Loucy (cell line): ENCODE measurements around the gene ECM2.

Experiments
- H2AFZ ChIP-seq: fragments of 200-600 bp; sonication (generic); 2 replicates; pipeline ENCODE4 v1.6.0; 2016; ENCODE audit warnings: antibody characterized with exemption, mild to moderate bottlenecking, low read length, moderate library complexity
- H3F3A ChIP-seq: fragments of 200-600 bp; 2 replicates; pipeline ENCODE4 v1.6.0; 2016; ENCODE audit warnings: antibody characterized with exemption, low read depth, mild to moderate bottlenecking
- H3K27me3 ChIP-seq: fragments of 200-600 bp; sonication (generic); 2 replicates; pipeline ENCODE4 v1.6.1; 2014; ENCODE audit warnings: low read length, mild to moderate bottlenecking; ENCODE audit not compliant: insufficient read depth, poor library complexity, severe bottlenecking
- H3K36me3 ChIP-seq: fragments of 200-600 bp; sonication (generic); 2 replicates; pipeline ENCODE4 v1.6.1; 2016; ENCODE audit warnings: low read length; ENCODE audit not compliant: insufficient read depth
- H3K4me1 ChIP-seq: fragments of 200-600 bp; sonication (generic); 2 replicates; pipeline ENCODE4 v1.5.1; 2014; ENCODE audit warnings: low read length, mild to moderate bottlenecking; ENCODE audit not compliant: insufficient read depth, poor library complexity, severe bottlenecking
- H3K4me2 ChIP-seq: fragments of 200-600 bp; sonication (generic); 2 replicates; pipeline ENCODE4 v1.6.0; 2014; ENCODE audit warnings: antibody characterized with exemption, low read length, low read depth, mild to moderate bottlenecking; ENCODE audit not compliant: poor library complexity, severe bottlenecking
- H3K4me3 ChIP-seq: fragments of 200-600 bp; sonication (generic); 2 replicates; pipeline ENCODE4 v1.5.1; 2014; ENCODE audit warnings: low read length, mild to moderate bottlenecking, mixed read lengths; ENCODE audit not compliant: poor library complexity, severe bottlenecking
- H3K79me2 ChIP-seq: fragments of 200-600 bp; sonication (generic); 2 replicates; pipeline ENCODE4 v1.6.1; 2014; ENCODE audit warnings: low read length; ENCODE audit not compliant: insufficient read depth
- H3K9ac ChIP-seq: fragments of 200-600 bp; sonication (generic); 2 replicates; pipeline ENCODE4 v1.6.0; 2014; ENCODE audit warnings: mild to moderate bottlenecking, low read depth, low read length, moderate library complexity; ENCODE audit not compliant: poor library complexity, severe bottlenecking
- H3K9me2 ChIP-seq: fragments of 200-600 bp; sonication (generic); replicated peaks from 2 replicates; pipeline ENCODE4 v1.6.1; 2016; ENCODE audit warnings: low read depth, low read length, mixed read lengths
- H3K9me3 ChIP-seq: fragments of 200-600 bp; sonication (generic); 2 replicates; pipeline ENCODE4 v1.6.1; 2014; ENCODE audit warnings: mild to moderate bottlenecking, antibody characterized with exemption, low read length, low read depth; ENCODE audit not compliant: insufficient read depth
- H4K20me1 ChIP-seq: fragments of 200-600 bp; sonication (generic); 2 replicates; pipeline ENCODE4 v1.6.0; 2014; ENCODE audit warnings: antibody characterized with exemption, low read length, mild to moderate bottlenecking; ENCODE audit not compliant: insufficient read depth, poor library complexity, severe bottlenecking
- EZH2phosphoT487 ChIP-seq: fragments of 200-600 bp; IDR thresholded peaks from 2 replicates; pipeline ENCODE4 v1.6.1; 2018; ENCODE audit warnings: antibody characterized with exemption, mild to moderate bottlenecking, moderate library complexity, borderline replicate concordance
- TF ChIP-seq, protein P1 (sequence below): fragments of 200-600 bp; sonication (generic); conservative IDR thresholded peaks from 2 replicates; pipeline ENCODE4 v1.5.1; 2014; ENCODE audit warnings: mild to moderate bottlenecking, antibody characterized with exemption, low read length

The ECM2 gene

DNA sequence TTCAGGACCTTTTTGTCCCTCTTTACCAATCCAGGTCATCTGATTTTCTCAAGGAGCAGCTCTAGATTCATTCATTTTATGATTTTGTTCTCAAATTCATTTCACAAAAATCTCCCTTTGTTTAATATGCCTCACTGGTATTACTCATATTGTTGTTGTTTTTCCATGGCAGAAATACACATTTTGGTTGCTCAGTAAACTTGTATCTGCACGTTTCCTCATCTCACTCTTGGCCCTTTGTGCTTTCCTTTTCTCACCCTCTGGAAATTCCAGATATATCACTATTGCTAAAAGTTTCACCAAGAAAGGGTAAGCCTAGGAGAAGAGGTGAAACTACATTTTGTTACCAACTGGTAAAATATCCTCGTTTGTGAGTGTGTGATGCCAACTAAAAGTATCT, 68.3 kb downstream of the ECM2 start:
- no peaks in the 10 kb centered on the region for H3K4me1 ChIP-seq
- H3K9me3 ChIP-seq = no peaks in the 10 kb centered on the region
- TF ChIP-seq, protein P1, sequence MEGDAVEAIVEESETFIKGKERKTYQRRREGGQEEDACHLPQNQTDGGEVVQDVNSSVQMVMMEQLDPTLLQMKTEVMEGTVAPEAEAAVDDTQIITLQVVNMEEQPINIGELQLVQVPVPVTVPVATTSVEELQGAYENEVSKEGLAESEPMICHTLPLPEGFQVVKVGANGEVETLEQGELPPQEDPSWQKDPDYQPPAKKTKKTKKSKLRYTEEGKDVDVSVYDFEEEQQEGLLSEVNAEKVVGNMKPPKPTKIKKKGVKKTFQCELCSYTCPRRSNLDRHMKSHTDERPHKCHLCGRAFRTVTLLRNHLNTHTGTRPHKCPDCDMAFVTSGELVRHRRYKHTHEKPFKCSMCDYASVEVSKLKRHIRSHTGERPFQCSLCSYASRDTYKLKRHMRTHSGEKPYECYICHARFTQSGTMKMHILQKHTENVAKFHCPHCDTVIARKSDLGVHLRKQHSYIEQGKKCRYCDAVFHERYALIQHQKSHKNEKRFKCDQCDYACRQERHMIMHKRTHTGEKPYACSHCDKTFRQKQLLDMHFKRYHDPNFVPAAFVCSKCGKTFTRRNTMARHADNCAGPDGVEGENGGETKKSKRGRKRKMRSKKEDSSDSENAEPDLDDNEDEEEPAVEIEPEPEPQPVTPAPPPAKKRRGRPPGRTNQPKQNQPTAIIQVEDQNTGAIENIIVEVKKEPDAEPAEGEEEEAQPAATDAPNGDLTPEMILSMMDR = no peak
- TF ChIP-seq EZH2phosphoT487 = no peak
- H3K27me3 ChIP-seq = no peaks in the 10 kb centered on the region
- H4K20me1 ChIP-seq = no peaks in the 10 kb centered on the region
- no peaks in the 10 kb centered on the region for H3K36me3 ChIP-seq
- H3F3A ChIP-seq = no peaks in the 10 kb centered on the region
- no peak overlapping the region for H3K4me2 ChIP-seq
- no peaks in the 10 kb centered on the region for H3K9me2 ChIP-seq
- no peak overlapping the region for H3K9ac ChIP-seq
- H2AFZ ChIP-seq = no peak overlapping the region
- no peaks in the 10 kb centered on the region for H3K79me2 ChIP-seq
- H3K4me3 ChIP-seq = no peak overlapping the region

DNA sequence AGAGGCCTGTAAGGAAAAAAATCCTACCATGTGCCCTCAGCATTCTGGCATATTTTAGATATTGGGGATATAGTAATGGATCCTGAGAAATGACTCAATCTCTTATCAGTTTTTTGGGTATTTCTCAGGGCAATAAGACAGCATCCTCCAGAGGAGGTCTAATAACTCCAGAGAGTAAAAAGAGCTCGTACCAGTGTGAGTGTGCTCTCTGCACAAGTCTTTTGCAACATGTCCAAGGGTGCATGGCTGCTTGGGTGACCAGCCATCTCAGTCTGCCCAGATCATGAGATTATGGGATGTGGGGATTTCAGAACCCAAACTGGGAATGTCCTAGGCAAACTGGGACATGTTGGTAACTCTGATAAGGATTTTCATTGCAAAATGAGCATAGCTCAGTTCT, 68.7 kb downstream of the ECM2 start:
- Histone ChIP-seq H3K9me2 (no peaks in the 10 kb centered on the region), H3K4me3 (no peak overlapping the region), H4K20me1 (no peaks in the 10 kb centered on the region), H3K9me3 (no peaks in the 10 kb centered on the region), H3K79me2 (no peaks in the 10 kb centered on the region), H3K9ac (no peak overlapping the region), H3K36me3 (no peaks in the 10 kb centered on the region), H3K4me1 (no peaks in the 10 kb centered on the region), H2AFZ (no peak overlapping the region), H3K27me3 (no peaks in the 10 kb centered on the region), H3K4me2 (no peak overlapping the region), H3F3A (no peaks in the 10 kb centered on the region)
- TF ChIP-seq EZH2phosphoT487 = no peak
- TF ChIP-seq, protein P1 = no peak

DNA sequence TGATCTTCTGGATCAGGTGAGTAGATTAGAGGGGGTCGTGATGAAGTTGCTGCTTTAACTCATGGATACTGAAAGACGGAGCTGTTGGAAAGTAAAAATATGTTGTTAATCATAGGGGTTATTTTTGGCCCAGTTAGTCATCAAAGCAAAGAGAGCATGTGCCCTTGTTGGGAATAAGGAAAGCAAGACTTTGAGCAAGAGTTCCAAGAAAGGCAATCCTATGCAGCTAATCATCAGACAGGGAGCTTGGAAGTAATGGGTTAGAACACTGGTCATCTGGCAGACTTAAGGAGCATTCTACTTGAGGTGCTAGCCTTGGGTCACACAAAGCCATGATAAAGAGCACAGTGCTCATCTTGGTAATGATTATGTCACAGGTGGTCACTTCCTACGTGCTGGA, 71.8 kb downstream of the ECM2 start:
- Histone ChIP-seq H3F3A (no peaks in the 10 kb centered on the region), H3K4me1 (no peaks in the 10 kb centered on the region), H3K36me3 (no peaks in the 10 kb centered on the region), H4K20me1 (no peaks in the 10 kb centered on the region), H3K79me2 (no peaks in the 10 kb centered on the region), H3K9me2 (no peaks in the 10 kb centered on the region), H3K9me3 (no peaks in the 10 kb centered on the region), H3K9ac (no peak overlapping the region), H3K4me2 (no peak overlapping the region), H3K4me3 (no peak overlapping the region), H3K27me3 (no peaks in the 10 kb centered on the region), H2AFZ (no peak overlapping the region)
- TF ChIP-seq, protein P1 = no peak
- TF ChIP-seq EZH2phosphoT487 = no peak
